CD4-positive, CD25-positive, alpha-beta regulatory T cell (primary cell): ENCODE measurements around the gene CYP4F22. TPM values are rescaled to one million over a fixed set of nuclear protein-coding genes. Genes with fewer than 3 reads are reported as not detected.
"Not testable (repeated sequence)": the region's sequence is repeated elsewhere in the genome, so short reads cannot be mapped to it uniquely, and the experiment has no call there.

Source experiments
- ATAC-seq, 2 donors: fragments of 150-1000 bp; cut with Tn5 transposase; one replicate each; pipeline ENCODE4 v1.10.0; 2021; ENCODE audit warnings: low read depth in 2 of 2, moderate number of reproducible peaks in 2 of 2, moderate library complexity in 1 of 2
- DNase-seq, 3 donors: peaks; one replicate each; pipeline versions ENCODE4 v3.0.0 to v3.0.0-alpha.2; 2012 to 2022; ENCODE audit warnings: mixed read lengths in 1 of 3
- H3K27ac ChIP-seq: one replicate; pipeline ENCODE4 v1.7.0; 2013; ENCODE audit warnings: mild to moderate bottlenecking, low read length; ENCODE audit not compliant: insufficient read depth, poor library complexity, severe bottlenecking
- H3K27me3 ChIP-seq: one replicate; pipeline ENCODE4 v1.7.0; 2013; ENCODE audit warnings: low read length; ENCODE audit not compliant: control insufficient read depth, insufficient read depth
- H3K36me3 ChIP-seq: one replicate; pipeline ENCODE4 v1.7.0; 2013; ENCODE audit warnings: mild to moderate bottlenecking, low read length, moderate library complexity; ENCODE audit not compliant: control insufficient read depth, insufficient read depth
- H3K4me1 ChIP-seq: 2 replicates; pipeline ENCODE4 v1.7.0; 2013; ENCODE audit warnings: mild to moderate bottlenecking, low read length; ENCODE audit not compliant: insufficient read depth, control insufficient read depth, poor library complexity, severe bottlenecking
- H3K4me3 ChIP-seq: one replicate; pipeline ENCODE4 v1.7.0; 2013; ENCODE audit warnings: low read depth, mild to moderate bottlenecking, low read length, moderate library complexity
- H3K9me3 ChIP-seq, 2 experiments: 1 replicate in 1 of 2; 2 replicates in 1 of 2; pipeline ENCODE4 v1.7.0; 2013; ENCODE audit warnings: low read length in 2 of 2, mild to moderate bottlenecking in 1 of 2, moderate library complexity in 1 of 2; ENCODE audit not compliant: control insufficient read depth in 2 of 2
- H3K27ac Mint-ChIP-seq, 3 donors: one replicate each; pipeline ENCODE4 v1.8.0; 2020 to 2022; ENCODE audit warnings: mild to moderate bottlenecking in 3 of 3, mixed read lengths in 3 of 3, moderate library complexity in 2 of 3
- H3K27me3 Mint-ChIP-seq: one replicate; pipeline ENCODE4 v1.8.0; 2022; ENCODE audit warnings: mild to moderate bottlenecking, mixed read lengths
- H3K36me3 Mint-ChIP-seq: one replicate; pipeline ENCODE4 v1.8.0; 2020; ENCODE audit warnings: mixed read lengths
- H3K4me1 Mint-ChIP-seq, 4 donors: one replicate each; pipeline ENCODE4 v1.8.0; 2020 to 2022; ENCODE audit warnings: mixed read lengths in 4 of 4, mild to moderate bottlenecking in 1 of 4
- H3K4me3 Mint-ChIP-seq, 4 donors: one replicate each; pipeline ENCODE4 v1.8.0; 2020 to 2022; ENCODE audit warnings: mild to moderate bottlenecking in 4 of 4, mixed read lengths in 4 of 4, moderate library complexity in 3 of 4
- H3K9me3 Mint-ChIP-seq, 7 donors: one replicate each; pipeline ENCODE4 v1.8.0; 2020 to 2022; ENCODE audit warnings: mixed read lengths in 7 of 7, mild to moderate bottlenecking in 3 of 7, moderate library complexity in 2 of 7
- polyA plus RNA-seq, 4 donors: library from polyadenylated mRNA; unstranded; fragments of 300-500 nt; fragmentation: Illumina TruSeq; gene quantifications; one replicate each; pipeline ENCODE4 v1.2.3, GENCODE V29; 2021
- total RNA-seq: library from RNA; stranded (reverse); gene quantifications from one replicate; pipeline ENCODE4 v1.2.3, GENCODE V29; 2022

Gene CYP4F22
- total and polyA plus RNA-seq, 5 donors from 2014 or later, result 0.06 to 0.54 (median 0.21) TPM; not detected in 2

DNA sequence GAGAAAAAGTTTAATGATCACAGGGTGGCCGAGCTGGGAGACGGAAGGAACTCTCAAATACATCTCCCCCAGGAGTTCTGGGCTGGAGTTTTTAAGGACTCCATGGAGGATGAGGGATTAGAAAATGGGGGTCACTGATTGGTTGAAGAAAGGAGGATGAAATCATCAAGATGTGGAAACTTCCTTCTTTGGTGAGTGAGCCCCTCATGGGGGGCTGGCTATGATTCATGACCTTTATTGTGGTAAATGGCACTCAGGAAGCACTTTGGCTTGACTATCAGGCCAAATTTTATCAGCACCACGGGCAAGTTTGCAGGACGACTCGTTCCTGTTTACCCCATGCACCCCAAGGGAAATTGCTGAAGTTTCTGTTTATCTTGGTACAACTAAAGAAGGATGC lies 84.2 kb downstream of the CYP4F22 start:
- H3K4me1 ChIP-seq, ATAC-seq, H3K4me1 Mint-ChIP-seq, H3K36me3 Mint-ChIP-seq, H3K27ac Mint-ChIP-seq, H3K4me3 Mint-ChIP-seq, H3K36me3 ChIP-seq, H3K9me3 ChIP-seq, H3K4me3 ChIP-seq, DNase-seq, H3K27ac ChIP-seq: not testable (repeated sequence)
- Mint-ChIP-seq H3K27me3 (peaks cover 43% of the 10 kb centered on the region), H3K9me3 (peaks cover 0 to 12% (median 5%) of the 10 kb centered on the region in 7 donors)
- peaks cover 11% of the 10 kb centered on the region for H3K27me3 ChIP-seq

DNA sequence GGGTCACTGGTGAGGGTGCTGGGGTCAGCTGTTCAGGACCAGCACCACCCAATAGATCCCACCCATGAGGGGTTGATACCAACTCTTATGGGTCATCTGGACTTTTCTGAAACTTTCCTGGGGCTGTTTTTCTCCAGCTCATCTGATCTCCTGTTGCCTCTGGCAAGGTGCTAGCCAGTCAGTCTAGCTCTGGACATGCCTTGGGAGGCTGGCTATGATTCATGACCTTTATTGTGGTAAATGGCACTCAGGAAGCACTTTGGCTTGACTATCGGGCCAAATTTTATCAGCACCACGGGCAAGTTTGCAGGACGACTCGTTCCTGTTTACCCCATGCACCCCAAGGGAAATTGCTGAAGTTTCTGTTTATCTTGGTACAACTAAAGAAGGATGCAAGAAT lies 85.4 kb downstream of the CYP4F22 start:
- not testable (repeated sequence) for DNase-seq, H3K4me3 ChIP-seq, H3K4me1 Mint-ChIP-seq, H3K36me3 Mint-ChIP-seq, ATAC-seq, H3K4me3 Mint-ChIP-seq, H3K36me3 ChIP-seq, H3K9me3 ChIP-seq, H3K27ac ChIP-seq, H3K4me1 ChIP-seq
- H3K27me3 ChIP-seq, result peaks cover 11% of the 10 kb centered on the region
- Mint-ChIP-seq H3K9me3 (peaks cover 0 to 14% (median 5%) of the 10 kb centered on the region in 7 donors), H3K27ac (peak overlapping the region in 1 of 3 donors; percentile 56), H3K27me3 (peaks cover 34% of the 10 kb centered on the region)

DNA sequence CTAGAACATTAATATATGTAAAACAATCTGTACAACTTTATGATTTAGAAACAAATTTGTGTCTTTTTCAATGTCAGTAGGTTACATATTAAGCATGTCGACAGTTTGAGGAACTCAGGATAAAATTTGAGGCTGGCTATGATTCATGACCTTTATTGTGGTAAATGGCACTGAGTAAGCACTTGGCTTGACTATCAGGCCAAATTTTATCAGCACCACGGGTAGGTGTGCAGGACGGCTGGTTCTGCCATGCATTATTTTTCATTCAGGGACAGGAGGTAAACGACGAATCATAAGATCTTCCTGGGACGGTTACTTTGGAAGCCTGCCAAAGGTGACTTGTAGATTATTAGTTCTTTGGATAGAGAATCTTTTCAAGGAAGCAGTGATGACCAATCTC lies 86.7 kb downstream of the CYP4F22 start:
- H3K27me3 Mint-ChIP-seq, result peaks cover 34% of the 10 kb centered on the region

More for the DNA sequence above, 86.7 kb downstream of the CYP4F22 start:
- H3K36me3 ChIP-seq, result no peaks in the 10 kb centered on the region
- Mint-ChIP-seq H3K36me3 (no peaks in the 10 kb centered on the region), H3K27ac (no peak overlapping the region), H3K4me1 (peaks cover 0 to 1% (median 0%) of the 10 kb centered on the region in 4 donors), H3K9me3 (peaks cover 0 to 14% (median 5%) of the 10 kb centered on the region in 7 donors), H3K4me3 (no peak overlapping the region)
- peaks cover 0 to 3% of the 10 kb centered on the region in 2 experiments for H3K9me3 ChIP-seq
- no peak overlapping the region for H3K27ac ChIP-seq
- H3K4me1 ChIP-seq, result no peaks in the 10 kb centered on the region
- DNase-seq (no peak), ATAC-seq (no peak)
- H3K4me3 ChIP-seq, result no peak overlapping the region
- H3K27me3 ChIP-seq, result peaks cover 9% of the 10 kb centered on the region

Other genes starting within 250 kb of the CYP4F22 start
- gene BRD4, start 176.0 kb upstream of the CYP4F22 start, total RNA-seq, result 168 TPM
- gene BRD4, start 176.0 kb upstream of the CYP4F22 start, polyA plus RNA-seq, result 10 to 100 TPM in 1 of 4 donors, 1 to 10 TPM in 3; 6.6 to 12.4 (median 9.3) TPM
- gene AKAP8, start 128.7 kb upstream of the CYP4F22 start, total RNA-seq, result 79.1 TPM
- 10 to 100 TPM; 11.3 to 15.6 (median 13.6) TPM for gene AKAP8, start 128.7 kb upstream of the CYP4F22 start, polyA plus RNA-seq
- 142 TPM for gene AKAP8L, start 89.5 kb upstream of the CYP4F22 start, total RNA-seq
- 10 to 100 TPM; 30.0 to 41.3 (median 35.9) TPM for gene AKAP8L, start 89.5 kb upstream of the CYP4F22 start, polyA plus RNA-seq
- 17.6 TPM for gene WIZ, start 58.6 kb upstream of the CYP4F22 start, total RNA-seq
- gene WIZ, start 58.6 kb upstream of the CYP4F22 start, polyA plus RNA-seq, result 1 to 10 TPM in 2 of 4 donors, under 1 TPM in 2; 0.25 to 1.5 (median 0.71) TPM
- gene RASAL3, start 44.0 kb upstream of the CYP4F22 start, total RNA-seq, result 122 TPM
- gene RASAL3, start 44.0 kb upstream of the CYP4F22 start, polyA plus RNA-seq, result 10 to 100 TPM; 25.3 to 64.3 (median 35.6) TPM
- gene PGLYRP2, start 29.0 kb upstream of the CYP4F22 start, total RNA-seq, result not detected
- gene PGLYRP2, start 29.0 kb upstream of the CYP4F22 start, polyA plus RNA-seq, result under 1 TPM in 2 of 4 donors, not detected in 2; 0.10 to 0.12 TPM
- gene CYP4F8, start 106.7 kb downstream of the CYP4F22 start, total RNA-seq, result not detected
- gene CYP4F8, start 106.7 kb downstream of the CYP4F22 start, polyA plus RNA-seq, result not detected
- gene CYP4F3, start 132.4 kb downstream of the CYP4F22 start, total RNA-seq, result not detected
- gene CYP4F3, start 132.4 kb downstream of the CYP4F22 start, polyA plus RNA-seq, result not detected
- gene CYP4F12, start 164.6 kb downstream of the CYP4F22 start, total RNA-seq, result not detected
- gene CYP4F12, start 164.6 kb downstream of the CYP4F22 start, polyA plus RNA-seq, result under 1 TPM in 1 of 4 donors, not detected in 3; 0.31 TPM
- not detected for gene OR10H2, start 219.5 kb downstream of the CYP4F22 start, total RNA-seq
- gene OR10H2, start 219.5 kb downstream of the CYP4F22 start, polyA plus RNA-seq, result not detected
- gene OR10H3, start 229.5 kb downstream of the CYP4F22 start, total RNA-seq, result not detected
- gene OR10H3, start 229.5 kb downstream of the CYP4F22 start, polyA plus RNA-seq, result not detected